ENCODE measurements around the gene ROBO4. TPM values are rescaled to one million over a fixed set of nuclear protein-coding genes. Genes with fewer than 3 reads are reported as not detected.

ROBO4 gene
- total and polyA plus RNA-seq, 2 of the 13 experiments (the other 11 are each of a cell fraction or from before 2014, with no cell fraction given), result 0.07 to 1.1 TPM

GRCh38 chr11:124884340-124884739 lies 13.3 kb downstream of the ROBO4 start:
- Histone ChIP-seq H4K20me1 (ENCODE audit: insufficient read depth, low read length) (no peaks in the 10 kb centered on the region), H3K79me2 (ENCODE audit: insufficient read depth, low read length) (no peaks in the 10 kb centered on the region), H3K4me2 (ENCODE audit: low read depth, low read length) (peak overlapping the region; percentile 16; the same call in 1 of the 2 replicates), H2AFZ (ENCODE audit: low read length) (peak overlapping the region; percentile 11), H3K9ac (ENCODE audit: insufficient read depth, low read depth, low read length) (no peak overlapping the region), H3K9me3 (ENCODE audit: low read length) (no peaks in the 10 kb centered on the region), H3K27me3 (ENCODE audit: control insufficient read depth in 1 of 2, insufficient read depth in 2 of 2, low read length in 2 of 2) (peaks cover 0 to 17% of the 10 kb centered on the region in 2 experiments; a peak in 4 of 5 replicates), H3K27ac (ENCODE audit: extremely low read length, insufficient read depth, low read length) (no peak overlapping the region), H3K4me1 (ENCODE audit: insufficient read depth, low read length) (peaks cover 67% of the 10 kb centered on the region), H3K4me3 (replicated peaks in 1 of 3; ENCODE audit: insufficient read depth in 1 of 3, low read depth in 2 of 3, low read length in 3 of 3) (no peak overlapping the region; a peak in 1 of 6 replicates), H3K36me3 (replicated peaks in 1 of 2; ENCODE audit: control insufficient read depth in 1 of 2, insufficient read depth in 2 of 2, low read length in 2 of 2) (no peaks in the 10 kb centered on the region)
- FAIRE-seq (no peak), ATAC-seq (no peak), DNase-seq (ENCODE audit: low spot score) (no peak)
- ChIA-PET POLR2A (no interaction called here), CTCF (ENCODE audit: low intra/inter-chr PET ratio, low total read pairs) (no interaction called here)
- TF ChIP-seq ZNF891 (CRISPR knock-in tag; IDR thresholded peaks at IDR 0.05) (0 out of 2 replicates have a peak, but pooled peaks have one; percentile 27), ZBTB7B (CRISPR knock-in tag; IDR thresholded peaks at IDR 0.05) (no peak), NFE2L2 (IDR thresholded peaks at IDR 0.05; ENCODE audit: low read length) (no peak)
- in situ Hi-C loops (cut with HindIII; ENCODE audit: extremely low pct_ligation_motif_present, low pct_unique_long_range_greater_than_20kb) (no loop called here), intact Hi-C loops (cut with micrococcal nuclease; ENCODE audit: unreplicated experiment) (no loop called here)
- WGBS (ENCODE audit: low lambda C conversion rate), result 56% methylated on average over 1 of the region's 1 CpG
- no TSS peak for BruUV-seq (replicated peaks)

- in situ Hi-C loops (cut with HindIII; ENCODE audit: extremely low pct_ligation_motif_present, low pct_unique_long_range_greater_than_20kb), result no loop called here
- BruUV-seq (replicated peaks), result no TSS peak
- 0% methylated on average over 10 of the region's 11 CpGs for WGBS (ENCODE audit: low lambda C conversion rate)
- Histone ChIP-seq H2AFZ (ENCODE audit: low read length) (no peak overlapping the region), H3K4me2 (ENCODE audit: low read depth, low read length) (peak overlapping the region; percentile 84), H3K27ac (ENCODE audit: extremely low read length, insufficient read depth, low read length) (peak overlapping the region; percentile 54), H3K4me3 (replicated peaks in 1 of 3; ENCODE audit: insufficient read depth in 1 of 3, low read depth in 2 of 3, low read length in 3 of 3) (peak overlapping the region in 2 of 3 experiments; percentile 6 to 64; a peak in 2 of 6 replicates), H3K4me1 (ENCODE audit: insufficient read depth, low read length) (peaks cover 71% of the 10 kb centered on the region), H3K36me3 (replicated peaks in 1 of 2; ENCODE audit: control insufficient read depth in 1 of 2, insufficient read depth in 2 of 2, low read length in 2 of 2) (no peaks in the 10 kb centered on the region), H3K79me2 (ENCODE audit: insufficient read depth, low read length) (no peaks in the 10 kb centered on the region), H3K9ac (ENCODE audit: insufficient read depth, low read depth, low read length) (0 out of 2 replicates have a peak overlapping the region, but pooled peaks have one; percentile 9), H3K9me3 (ENCODE audit: low read length) (no peaks in the 10 kb centered on the region), H3K27me3 (ENCODE audit: control insufficient read depth in 1 of 2, insufficient read depth in 2 of 2, low read length in 2 of 2) (peaks cover 0 to 31% of the 10 kb centered on the region in 2 experiments; a peak in 4 of 5 replicates), H4K20me1 (ENCODE audit: insufficient read depth, low read length) (no peaks in the 10 kb centered on the region)
- ATAC-seq, result peak; percentile 63
- intact Hi-C loops (cut with micrococcal nuclease; ENCODE audit: unreplicated experiment), result no loop called here
- ChIA-PET POLR2A (interaction anchor here (1.2 to 1.6 kb wide), 3 partner anchors 71 to 259 kb away, joined by 3 to 5 read pairs (median 4); partner anchors contain the start of genes CCDC15 and TBRG1), CTCF (ENCODE audit: low intra/inter-chr PET ratio, low total read pairs) (no interaction called here)
- peak; percentile 81 for FAIRE-seq
- DNase-seq (ENCODE audit: low spot score), result peak; percentile 89
- TF ChIP-seq PATZ1 (CRISPR knock-in tag; IDR thresholded peaks at IDR 0.05) (peak; percentile 11; the same call in 1 of the 2 replicates), HDAC6 (IDR thresholded peaks at IDR 0.05; ENCODE audit: low read depth, low read length) (no peak), CHCHD3 (CRISPR knock-in tag; IDR thresholded peaks at IDR 0.05) (no peak), SP2 (CRISPR knock-in tag; IDR thresholded peaks at IDR 0.05) (no peak), TEF (CRISPR knock-in tag; IDR thresholded peaks at IDR 0.05) (no peak), KDM5A (IDR thresholded peaks at IDR 0.05; ENCODE audit: borderline replicate concordance, low read length) (no peak), IKZF5 (CRISPR knock-in tag; IDR thresholded peaks at IDR 0.05) (peak; percentile 44; the same call in 1 of the 2 replicates), ZNF605 (CRISPR knock-in tag; IDR thresholded peaks at IDR 0.05) (peak; percentile 69; the same call in 1 of the 2 replicates), RBAK (CRISPR knock-in tag; IDR thresholded peaks at IDR 0.05) (no peak), ZNF773 (CRISPR knock-in tag; IDR thresholded peaks at IDR 0.05; ENCODE audit: borderline replicate concordance) (no peak), ZNF772 (CRISPR knock-in tag; IDR thresholded peaks at IDR 0.05) (0 out of 2 replicates have a peak, but pooled peaks have one; percentile 37)
These were observed 15.2 kb downstream of the ROBO4 start for GRCh38 chr11:124882339-124883071.

Measured in HepG2 (cell line).